ENCODE results near the gene MBD3L1. TPM values are rescaled to one million over a fixed set of nuclear protein-coding genes. Genes with fewer than 3 reads are reported as not detected.

The MBD3L1 gene
- total and polyA plus RNA-seq, 4 experiments from 2014 or later, result not detected

DNA sequence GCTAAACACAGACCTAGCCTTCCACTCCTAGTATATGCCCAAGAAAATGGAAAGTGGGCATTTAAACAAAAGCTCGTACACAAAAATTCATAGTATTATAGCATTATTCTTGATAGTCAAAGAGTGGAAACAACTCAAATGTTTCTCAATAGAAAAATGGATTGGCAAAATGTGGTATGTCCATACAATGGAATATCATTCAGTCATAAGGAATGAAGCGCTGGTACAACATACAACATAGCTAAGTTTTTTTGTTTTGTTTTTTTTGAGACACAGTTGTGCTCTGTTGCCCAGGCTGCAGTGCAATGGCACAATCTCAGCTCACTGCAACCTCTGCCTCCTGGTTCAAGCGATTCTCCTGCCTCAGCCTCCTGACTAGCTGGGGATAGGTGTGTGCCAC, 11.9 kb upstream of the MBD3L1 start:
- intact Hi-C loops (cut with micrococcal nuclease), result no loop called here
- no peak for DNase-seq
- no peak overlapping the region for H3K4me3 ChIP-seq (ENCODE audit: low read length in 2 of 2)
- H3K27ac Mint-ChIP-seq, result no peak overlapping the region
- peaks cover 0 to 10% of the 10 kb centered on the region in 2 donors for H3K9me3 ChIP-seq (ENCODE audit: control insufficient read depth in 1 of 2, low read length in 2 of 2)
- no peaks in the 10 kb centered on the region for H3K4me1 ChIP-seq (ENCODE audit: insufficient read depth, low read length)
- peaks cover 55% of the 10 kb centered on the region for H3K36me3 ChIP-seq (ENCODE audit: insufficient read depth, low read length)
- no peak overlapping the region for H3K4me3 Mint-ChIP-seq
- H3K9me3 Mint-ChIP-seq, result peaks cover 9 to 53% (median 49%) of the 10 kb centered on the region in 8 donors
- H3K36me3 Mint-ChIP-seq, result peaks cover 89 to 96% of the 10 kb centered on the region in 2 donors
- ChIA-PET POLR2A (ENCODE audit: partially characterized antibody) (no interaction called here), CTCF (ENCODE audit: partially characterized antibody) (no interaction called here)
- H3K4me1 Mint-ChIP-seq, result peaks cover 0 to 5% (median 1%) of the 10 kb centered on the region in 4 donors
- no peak overlapping the region for H3K27ac ChIP-seq (ENCODE audit: low read depth, low read length)
- no peaks in the 10 kb centered on the region for H3K27me3 ChIP-seq (ENCODE audit: insufficient read depth, low read length)
- no peaks in the 10 kb centered on the region for H3K27me3 Mint-ChIP-seq

DNA sequence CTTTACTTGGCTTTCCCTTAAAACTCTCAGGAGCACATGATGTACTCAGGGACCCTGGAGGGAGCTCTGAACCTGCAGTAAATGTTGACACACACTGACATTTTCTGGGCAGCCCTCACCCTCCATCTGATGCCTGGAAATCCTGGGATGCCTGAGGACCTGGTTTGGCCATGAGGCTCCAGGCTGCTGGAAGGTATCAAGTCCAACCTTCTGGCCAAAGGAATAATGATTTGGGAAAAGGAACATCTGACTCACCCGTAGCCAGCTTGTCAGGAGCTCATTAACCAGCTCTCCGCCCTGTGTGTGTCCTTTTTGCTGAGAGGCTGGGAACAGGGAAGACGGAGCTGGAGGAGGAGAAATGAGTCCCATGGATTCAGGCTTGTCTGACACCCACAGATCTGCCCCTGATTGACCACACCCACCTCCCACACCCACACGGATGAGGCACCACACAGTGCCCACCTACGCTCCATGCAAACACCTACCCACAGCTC, 10.4 kb upstream of the MBD3L1 start:
- Mint-ChIP-seq H3K4me3 (no peak overlapping the region), H3K9me3 (peaks cover 8 to 38% (median 33%) of the 10 kb centered on the region in 8 donors), H3K36me3 (peaks cover 77 to 88% of the 10 kb centered on the region in 2 donors), H3K27ac (no peak overlapping the region), H3K4me1 (peaks cover 0 to 7% (median 4%) of the 10 kb centered on the region in 4 donors), H3K27me3 (no peaks in the 10 kb centered on the region)
- CTCF ChIA-PET (ENCODE audit: partially characterized antibody), result no interaction called here
- no peaks in the 10 kb centered on the region for H3K4me1 ChIP-seq (ENCODE audit: insufficient read depth, low read length)
- no peak overlapping the region for H3K27ac ChIP-seq (ENCODE audit: low read depth, low read length)
- intact Hi-C loops (cut with micrococcal nuclease), result no loop called here
- POLR2A ChIA-PET (ENCODE audit: partially characterized antibody), result no interaction called here
- no peak for DNase-seq
- no peak overlapping the region for H3K4me3 ChIP-seq (ENCODE audit: low read length in 2 of 2)
- no peaks in the 10 kb centered on the region for H3K27me3 ChIP-seq (ENCODE audit: insufficient read depth, low read length)
- peaks cover 0 to 4% of the 10 kb centered on the region in 2 donors for H3K9me3 ChIP-seq (ENCODE audit: control insufficient read depth in 1 of 2, low read length in 2 of 2)
- H3K36me3 ChIP-seq (ENCODE audit: insufficient read depth, low read length), result peaks cover 44% of the 10 kb centered on the region

DNA sequence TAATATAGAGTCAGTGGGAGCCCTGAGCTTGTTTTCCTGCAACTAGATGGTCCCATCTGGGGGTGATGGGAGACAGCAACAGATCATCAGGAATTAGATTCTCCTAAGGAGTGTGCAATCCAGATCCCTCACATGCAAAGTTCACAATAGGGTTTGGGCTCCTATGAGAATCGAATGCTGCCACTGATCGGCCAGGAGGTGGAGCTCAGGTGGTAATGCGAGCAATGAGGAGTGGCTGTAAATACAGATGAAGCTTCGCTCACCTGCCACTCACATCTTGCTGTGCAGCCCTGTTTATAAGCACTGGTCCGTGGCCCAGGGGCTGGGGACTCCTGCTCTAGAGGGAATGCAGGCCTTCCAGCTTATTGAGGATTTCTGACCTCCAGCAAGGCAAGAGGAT, 5.8 kb upstream of the MBD3L1 start:
- Histone ChIP-seq H3K36me3 (ENCODE audit: insufficient read depth, low read length) (peaks cover 22% of the 10 kb centered on the region), H3K27ac (ENCODE audit: low read depth, low read length) (no peak overlapping the region), H3K9me3 (ENCODE audit: control insufficient read depth in 1 of 2, low read length in 2 of 2) (no peaks in the 10 kb centered on the region), H3K4me1 (ENCODE audit: insufficient read depth, low read length) (peaks cover 5% of the 10 kb centered on the region), H3K4me3 (ENCODE audit: low read length in 2 of 2) (no peak overlapping the region), H3K27me3 (ENCODE audit: insufficient read depth, low read length) (no peaks in the 10 kb centered on the region)
- ChIA-PET CTCF (ENCODE audit: partially characterized antibody) (no interaction called here), POLR2A (ENCODE audit: partially characterized antibody) (no interaction called here)
- intact Hi-C loops (cut with micrococcal nuclease), result no loop called here
- Mint-ChIP-seq H3K4me3 (no peak overlapping the region), H3K27me3 (no peaks in the 10 kb centered on the region), H3K27ac (no peak overlapping the region), H3K9me3 (no peaks in the 10 kb centered on the region), H3K36me3 (peaks cover 48 to 58% of the 10 kb centered on the region in 2 donors), H3K4me1 (peaks cover 9 to 17% (median 14%) of the 10 kb centered on the region in 4 donors)
- no peak for DNase-seq

DNA sequence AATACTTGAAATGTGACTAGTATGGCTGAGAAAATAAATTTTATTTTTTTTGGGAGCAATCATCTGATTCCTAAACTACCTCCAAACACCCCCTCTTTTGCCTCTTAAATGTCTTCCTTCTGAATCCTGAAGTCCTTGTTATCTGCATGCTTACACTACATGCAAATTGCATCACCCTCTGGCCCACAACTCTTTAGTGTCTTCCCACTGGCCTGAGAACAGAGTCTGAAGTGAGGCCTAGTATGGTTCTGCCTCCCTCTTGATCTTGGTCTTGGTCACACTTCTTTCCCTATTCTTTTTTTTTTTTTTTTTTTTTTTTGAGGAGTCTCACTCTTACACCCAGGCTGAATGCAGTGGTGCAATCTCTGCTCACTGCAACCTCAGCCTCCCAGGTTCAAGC, 4.9 kb upstream of the MBD3L1 start:
- peaks cover 39 to 49% of the 10 kb centered on the region in 2 donors for H3K36me3 Mint-ChIP-seq
- Histone ChIP-seq H3K4me1 (ENCODE audit: insufficient read depth, low read length) (peaks cover 10% of the 10 kb centered on the region), H3K36me3 (ENCODE audit: insufficient read depth, low read length) (peaks cover 13% of the 10 kb centered on the region), H3K27ac (ENCODE audit: low read depth, low read length) (no peak overlapping the region), H3K4me3 (ENCODE audit: low read length in 2 of 2) (no peak overlapping the region), H3K9me3 (ENCODE audit: control insufficient read depth in 1 of 2, low read length in 2 of 2) (no peaks in the 10 kb centered on the region), H3K27me3 (ENCODE audit: insufficient read depth, low read length) (no peaks in the 10 kb centered on the region)
- H3K27me3 Mint-ChIP-seq, result no peaks in the 10 kb centered on the region
- no peaks in the 10 kb centered on the region for H3K9me3 Mint-ChIP-seq
- POLR2A ChIA-PET (ENCODE audit: partially characterized antibody), result no interaction called here
- CTCF ChIA-PET (ENCODE audit: partially characterized antibody), result no interaction called here
- no peak for DNase-seq
- intact Hi-C loops (cut with micrococcal nuclease), result no loop called here
- peaks cover 13 to 21% (median 20%) of the 10 kb centered on the region in 4 donors for H3K4me1 Mint-ChIP-seq
- H3K4me3 Mint-ChIP-seq, result no peak overlapping the region
- H3K27ac Mint-ChIP-seq, result no peak overlapping the region

DNA sequence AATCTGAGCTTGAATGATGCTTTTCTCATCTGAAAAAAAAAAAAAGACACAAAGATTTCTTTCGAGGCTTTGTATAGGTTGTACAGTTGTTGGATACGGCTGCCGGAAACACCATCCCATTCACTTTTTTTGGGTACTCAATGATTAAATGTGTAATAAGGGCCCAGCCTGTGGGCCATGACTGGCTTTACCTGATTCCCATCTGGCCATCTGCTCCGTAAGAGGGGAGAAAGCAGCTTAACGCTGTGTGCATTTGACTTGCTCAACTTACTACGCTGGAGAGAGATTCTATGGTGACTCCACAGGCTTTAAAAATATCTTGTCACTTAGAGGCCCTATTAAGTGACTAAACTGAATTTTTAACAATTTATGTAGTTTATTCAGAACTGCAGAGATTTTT, 804 bp upstream of the MBD3L1 start:
- ChIA-PET CTCF (ENCODE audit: partially characterized antibody) (no interaction called here), POLR2A (ENCODE audit: partially characterized antibody) (interaction anchor here (1.1 kb wide), 1 partner anchor 937 kb away, joined by 3 read pairs; the partner anchor contains the start of gene ZNF846)
- Mint-ChIP-seq H3K27me3 (no peaks in the 10 kb centered on the region), H3K9me3 (no peaks in the 10 kb centered on the region), H3K27ac (peak overlapping the region; percentile 90 to 98 (median 95)), H3K36me3 (peaks cover 16 to 18% of the 10 kb centered on the region in 2 donors), H3K4me1 (peaks cover 22 to 30% (median 25%) of the 10 kb centered on the region in 4 donors), H3K4me3 (peak overlapping the region; percentile 83 to 93 (median 89))
- Histone ChIP-seq H3K36me3 (ENCODE audit: insufficient read depth, low read length) (no peaks in the 10 kb centered on the region), H3K4me3 (ENCODE audit: low read length in 2 of 2) (peak overlapping the region; percentile 79 to 84), H3K4me1 (ENCODE audit: insufficient read depth, low read length) (peaks cover 15% of the 10 kb centered on the region), H3K9me3 (ENCODE audit: control insufficient read depth in 1 of 2, low read length in 2 of 2) (no peaks in the 10 kb centered on the region), H3K27ac (ENCODE audit: low read depth, low read length) (peak overlapping the region; percentile 81), H3K27me3 (ENCODE audit: insufficient read depth, low read length) (no peaks in the 10 kb centered on the region)
- DNase-seq, result no peak
- intact Hi-C loops (cut with micrococcal nuclease), result loop anchor here (10.0 kb wide), 1 partner anchor 493 kb away; the partner anchor contains the start of gene ZNF559

DNA sequence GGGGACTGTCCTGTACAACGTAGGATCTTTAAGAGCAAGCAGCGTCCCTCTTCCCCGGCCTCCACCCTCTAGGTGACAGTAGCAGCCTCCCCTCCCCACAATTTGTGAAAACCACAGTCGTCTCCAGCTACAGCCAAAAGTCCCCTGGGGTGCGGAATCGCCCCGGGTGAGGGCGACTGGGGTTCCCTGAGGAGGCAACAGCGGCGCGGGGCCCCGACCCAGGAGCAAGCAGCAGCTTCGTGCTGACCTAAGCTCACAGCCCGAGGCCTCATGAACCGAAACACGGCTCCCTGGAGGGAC, 395 bp upstream of the MBD3L1 start:
- H3K4me1 Mint-ChIP-seq, result peaks cover 22 to 30% (median 25%) of the 10 kb centered on the region in 4 donors

DNA sequence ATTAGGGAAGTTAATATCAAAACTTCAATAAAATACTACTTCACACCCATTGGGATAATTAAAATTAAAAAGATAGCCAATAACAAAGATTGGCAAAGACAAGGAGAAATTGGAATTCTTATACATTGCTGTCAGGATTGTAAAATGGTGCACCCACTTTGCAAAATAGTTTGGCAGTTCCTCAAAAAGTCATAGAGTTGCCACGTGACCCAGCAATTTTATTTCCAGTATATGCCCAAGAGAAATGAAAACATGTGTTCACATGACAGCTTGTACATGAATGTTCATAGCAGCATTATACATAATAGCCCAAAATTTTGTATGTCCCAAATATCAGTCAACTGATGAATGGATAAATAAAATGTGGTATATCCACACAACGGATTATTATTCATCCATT, 3.3 kb downstream of the MBD3L1 start:
- Mint-ChIP-seq H3K27ac (no peak overlapping the region), H3K27me3 (peaks cover 3% of the 10 kb centered on the region in 2 donors), H3K4me1 (peaks cover 15 to 22% (median 20%) of the 10 kb centered on the region in 4 donors), H3K4me3 (no peak overlapping the region), H3K9me3 (peaks cover 0 to 1% (median 0%) of the 10 kb centered on the region in 8 donors), H3K36me3 (peaks cover 0 to 5% of the 10 kb centered on the region in 2 donors)
- ChIA-PET CTCF (ENCODE audit: partially characterized antibody) (no interaction called here), POLR2A (ENCODE audit: partially characterized antibody) (no interaction called here)
- Histone ChIP-seq H3K27ac (ENCODE audit: low read depth, low read length) (no peak overlapping the region), H3K4me3 (ENCODE audit: low read length in 2 of 2) (no peak overlapping the region), H3K4me1 (ENCODE audit: insufficient read depth, low read length) (peaks cover 15% of the 10 kb centered on the region), H3K9me3 (ENCODE audit: control insufficient read depth in 1 of 2, low read length in 2 of 2) (no peaks in the 10 kb centered on the region), H3K27me3 (ENCODE audit: insufficient read depth, low read length) (no peaks in the 10 kb centered on the region), H3K36me3 (ENCODE audit: insufficient read depth, low read length) (no peaks in the 10 kb centered on the region)
- no peak for DNase-seq
- intact Hi-C loops (cut with micrococcal nuclease), result loop anchor here (10.0 kb wide), 1 partner anchor 489 kb away; the partner anchor contains the start of gene ZNF559

More for the DNA sequence above, 395 bp upstream of the MBD3L1 start:
- H3K4me3 ChIP-seq (ENCODE audit: low read length in 2 of 2), result peak overlapping the region; percentile 79 to 84
- intact Hi-C loops (cut with micrococcal nuclease), result loop anchor here (2.0 to 10.0 kb wide), 2 partner anchors 177 to 493 kb away; partner anchors contain the start of gene ZNF559
- Mint-ChIP-seq H3K36me3 (peaks cover 16 to 18% of the 10 kb centered on the region in 2 donors), H3K4me3 (peak overlapping the region; percentile 83 to 93 (median 89)), H3K27ac (peak overlapping the region; percentile 90 to 98 (median 95)), H3K9me3 (no peaks in the 10 kb centered on the region), H3K27me3 (no peaks in the 10 kb centered on the region)
- DNase-seq, result peak in 1 of 5 donors; percentile 63
- no peaks in the 10 kb centered on the region for H3K36me3 ChIP-seq (ENCODE audit: insufficient read depth, low read length)
- H3K9me3 ChIP-seq (ENCODE audit: control insufficient read depth in 1 of 2, low read length in 2 of 2), result no peaks in the 10 kb centered on the region
- ChIA-PET CTCF (ENCODE audit: partially characterized antibody) (no interaction called here), POLR2A (ENCODE audit: partially characterized antibody) (interaction anchor here (1.1 kb wide), 1 partner anchor 937 kb away, joined by 3 read pairs; the partner anchor contains the start of gene ZNF846)
- H3K27ac ChIP-seq (ENCODE audit: low read depth, low read length), result peak overlapping the region; percentile 81
- H3K27me3 ChIP-seq (ENCODE audit: insufficient read depth, low read length), result no peaks in the 10 kb centered on the region
- peaks cover 15% of the 10 kb centered on the region for H3K4me1 ChIP-seq (ENCODE audit: insufficient read depth, low read length)
